Osteoblast (primary cell): ENCODE data around the gene RAPGEF3. TPM values are rescaled to one million over a fixed set of nuclear protein-coding genes. Genes with fewer than 3 reads are reported as not detected.

Experiments used
- DNase-seq: peaks from one replicate; pipeline ENCODE4 v3.0.0; 2011; ENCODE audit warnings: low spot score, mixed read lengths; ENCODE audit not compliant: insufficient read length; ENCODE audit errors: missing footprints
- H2AFZ ChIP-seq: 2 replicates; pipeline ENCODE4 v1.6.0; 2011; ENCODE audit warnings: mild to moderate bottlenecking, low read length
- H3K27ac ChIP-seq: 2 replicates; pipeline ENCODE4 v1.5.1; 2011; ENCODE audit warnings: mild to moderate bottlenecking, low read depth, low read length, moderate library complexity
- H3K27me3 ChIP-seq: 2 replicates; pipeline ENCODE4 v1.6.0; 2012; ENCODE audit warnings: mild to moderate bottlenecking, control low read depth, inconsistent platforms, low read length, moderate library complexity; ENCODE audit not compliant: insufficient read depth
- H3K36me3 ChIP-seq: 2 replicates; pipeline ENCODE4 v1.5.1; 2011; ENCODE audit warnings: mild to moderate bottlenecking, low read length, control low read depth, moderate library complexity; ENCODE audit not compliant: insufficient read depth
- H3K4me1 ChIP-seq: 2 replicates; pipeline ENCODE4 v1.5.1; 2011; ENCODE audit warnings: mild to moderate bottlenecking, low read length, control low read depth, moderate library complexity; ENCODE audit not compliant: insufficient read depth
- H3K4me2 ChIP-seq: 2 replicates; pipeline ENCODE4 v1.6.0; 2011; ENCODE audit warnings: mild to moderate bottlenecking, low read length; ENCODE audit not compliant: insufficient read depth
- H3K4me3 ChIP-seq: fragments of 200-600 bp; sonication (generic); 3 replicates; pipeline ENCODE4 v1.5.1; 2012; ENCODE audit warnings: mild to moderate bottlenecking, low read length, inconsistent platforms; ENCODE audit not compliant: insufficient read depth
- H3K79me2 ChIP-seq: 2 replicates; pipeline ENCODE4 v1.6.0; 2012; ENCODE audit warnings: mild to moderate bottlenecking, low read length, control low read depth, inconsistent platforms; ENCODE audit not compliant: insufficient read depth
- H3K9me3 ChIP-seq: 2 replicates; pipeline ENCODE4 v1.5.1; 2011; ENCODE audit warnings: low read depth, low read length, control low read depth
- H4K20me1 ChIP-seq: 2 replicates; pipeline ENCODE4 v1.6.0; 2012; ENCODE audit warnings: mild to moderate bottlenecking, low read length, control low read depth; ENCODE audit not compliant: insufficient read depth
- CTCF ChIP-seq: IDR thresholded peaks from 2 replicates; pipeline ENCODE4 v1.5.1; 2011; ENCODE audit warnings: mild to moderate bottlenecking, low read depth, low read length, moderate library complexity; ENCODE audit errors: extremely low read depth
- total RNA-seq: library from RNA; depleted of rRNA; stranded (reverse); fragments of >200 nt; gene quantifications from 2 replicates; pipeline ENCODE4 v1.2.3, GENCODE V29; 2012

RAPGEF3 gene
- total RNA-seq, 1 donor, result 4.3 TPM

GRCh38 chr12:47748507-47748828, 10.2 kb downstream of the RAPGEF3 start:
- no peaks in the 10 kb centered on the region for H3K9me3 ChIP-seq
- no peak overlapping the region for H3K4me3 ChIP-seq
- no peaks in the 10 kb centered on the region for H3K27me3 ChIP-seq
- peak; percentile 65 for DNase-seq
- no peaks in the 10 kb centered on the region for H4K20me1 ChIP-seq
- no peaks in the 10 kb centered on the region for H3K36me3 ChIP-seq
- H3K4me2 ChIP-seq, result no peak overlapping the region
- TF ChIP-seq CTCF, result no peak
- no peak overlapping the region for H3K27ac ChIP-seq
- H3K4me1 ChIP-seq, result peaks cover 14% of the 10 kb centered on the region
- no peak overlapping the region for H2AFZ ChIP-seq
- no peaks in the 10 kb centered on the region for H3K79me2 ChIP-seq

- DNase-seq, result peak; percentile 78
- Histone ChIP-seq H2AFZ (no peak overlapping the region), H3K9me3 (no peaks in the 10 kb centered on the region), H3K27ac (no peak overlapping the region), H3K79me2 (no peaks in the 10 kb centered on the region), H3K4me3 (no peak overlapping the region), H3K27me3 (no peaks in the 10 kb centered on the region), H3K36me3 (no peaks in the 10 kb centered on the region), H3K4me2 (no peak overlapping the region), H3K4me1 (peaks cover 8% of the 10 kb centered on the region), H4K20me1 (no peaks in the 10 kb centered on the region)
- TF ChIP-seq CTCF, result no peak
Observed at GRCh38 chr12:47747596-47748506, 10.8 kb downstream of the RAPGEF3 start.

- Histone ChIP-seq H3K27me3 (no peaks in the 10 kb centered on the region), H3K36me3 (no peaks in the 10 kb centered on the region), H3K4me1 (peaks cover under 1% of the 10 kb centered on the region), H4K20me1 (no peaks in the 10 kb centered on the region), H3K4me3 (no peak overlapping the region), H3K9me3 (no peaks in the 10 kb centered on the region), H3K27ac (no peak overlapping the region), H3K4me2 (no peak overlapping the region), H3K79me2 (no peaks in the 10 kb centered on the region), H2AFZ (no peak overlapping the region)
- TF ChIP-seq CTCF, result no peak
- DNase-seq, result no peak
Observed at GRCh38 chr12:47747126-47747525, 11.6 kb downstream of the RAPGEF3 start.

GRCh38 chr12:47746523-47746922, 12.2 kb downstream of the RAPGEF3 start:
- no peak overlapping the region for H3K4me3 ChIP-seq
- no peak overlapping the region for H2AFZ ChIP-seq
- H3K79me2 ChIP-seq, result no peaks in the 10 kb centered on the region
- DNase-seq, result peak; percentile 78
- H4K20me1 ChIP-seq, result no peaks in the 10 kb centered on the region
- no peak overlapping the region for H3K4me2 ChIP-seq
- no peaks in the 10 kb centered on the region for H3K36me3 ChIP-seq
- H3K27ac ChIP-seq, result no peak overlapping the region
- no peaks in the 10 kb centered on the region for H3K9me3 ChIP-seq
- no peak for TF ChIP-seq CTCF
- peaks cover 4% of the 10 kb centered on the region for H3K4me1 ChIP-seq
- H3K27me3 ChIP-seq, result no peaks in the 10 kb centered on the region
